Neural crest cell (in vitro differentiated cells): ENCODE data around the gene BNIP1. TPM values are rescaled to one million over a fixed set of nuclear protein-coding genes. Genes with fewer than 3 reads are reported as not detected.

Experiments
- DNase-seq: peaks from one replicate; pipeline ENCODE4 v3.0.0; 2021; ENCODE audit warnings: low read depth, mixed read lengths, low spot score
- H3K27ac Mint-ChIP-seq: one replicate; pipeline ENCODE4 v1.8.0; 2021; ENCODE audit warnings: mild to moderate bottlenecking, mixed read lengths; ENCODE audit not compliant: unreplicated experiment
- H3K27me3 Mint-ChIP-seq: 2 replicates; pipeline ENCODE4 v1.8.0; 2021; ENCODE audit warnings: low read depth, mild to moderate bottlenecking, mixed read lengths
- H3K36me3 Mint-ChIP-seq: 2 replicates; pipeline ENCODE4 v1.8.0; 2021; ENCODE audit warnings: low read depth, mild to moderate bottlenecking, mixed read lengths
- H3K4me1 Mint-ChIP-seq: 2 replicates; pipeline ENCODE4 v1.8.0; 2021; ENCODE audit warnings: mixed read lengths
- H3K4me3 Mint-ChIP-seq: one replicate; pipeline ENCODE4 v1.8.0; 2021; ENCODE audit warnings: mild to moderate bottlenecking, mixed read lengths
- H3K9me3 Mint-ChIP-seq: 2 replicates; pipeline ENCODE4 v1.8.0; 2021; ENCODE audit warnings: mixed read lengths
- total RNA-seq: library from RNA; stranded (reverse); gene quantifications from 2 replicates; pipeline ENCODE4 v1.2.1, GENCODE V29; 2021
- TF ChIP-seq, protein P1 (sequence below): fragments of 200-600 bp; sonication (generic); conservative IDR thresholded peaks from 2 replicates; pipeline ENCODE4 v1.5.0; 2021; ENCODE audit warnings: antibody characterized with exemption, mild to moderate bottlenecking

BNIP1 gene
- total RNA-seq, 1 donor from 2014 or later, result 14.6 TPM

DNA sequence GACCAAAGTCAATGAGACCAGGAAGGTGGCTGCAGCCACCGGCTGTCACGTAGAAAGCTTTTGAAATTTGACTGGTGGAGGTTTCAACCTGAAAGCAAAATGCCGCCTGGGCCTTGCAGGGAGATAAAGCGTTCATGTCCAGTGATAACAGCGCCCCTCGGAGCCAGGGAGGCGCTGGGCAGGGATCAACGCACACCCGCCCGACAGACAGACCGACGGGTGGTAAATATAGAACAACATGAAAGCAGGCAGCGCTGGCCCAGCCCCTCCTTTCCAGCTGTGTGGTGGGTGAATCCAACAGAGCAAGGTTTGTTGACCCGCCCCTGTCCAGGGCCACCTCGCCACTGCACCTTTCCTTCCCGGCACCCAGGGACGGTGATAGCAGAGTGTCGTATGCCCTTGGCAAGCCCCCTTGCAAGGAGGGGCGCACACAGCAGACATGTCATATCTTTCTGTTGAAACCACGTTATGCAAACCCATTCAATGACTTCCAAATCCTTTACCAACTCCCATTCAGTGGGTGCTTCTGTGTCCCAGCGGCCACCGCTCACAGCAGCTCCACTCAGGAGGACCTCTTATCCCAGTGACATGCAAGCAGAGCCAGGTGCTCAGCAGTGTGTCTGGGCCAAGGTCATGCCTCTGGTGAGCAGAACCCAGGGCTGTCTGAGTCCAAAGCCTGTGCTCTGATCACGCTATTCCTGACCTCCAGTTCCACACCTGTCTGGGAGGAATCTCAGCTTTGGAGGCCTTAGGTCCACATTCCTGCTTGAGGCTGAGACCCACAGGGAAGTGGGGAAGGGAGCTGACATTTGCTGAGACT, 52.0 kb downstream of the BNIP1 start:
- peaks cover 2% of the 10 kb centered on the region for H3K27me3 Mint-ChIP-seq

DNA sequence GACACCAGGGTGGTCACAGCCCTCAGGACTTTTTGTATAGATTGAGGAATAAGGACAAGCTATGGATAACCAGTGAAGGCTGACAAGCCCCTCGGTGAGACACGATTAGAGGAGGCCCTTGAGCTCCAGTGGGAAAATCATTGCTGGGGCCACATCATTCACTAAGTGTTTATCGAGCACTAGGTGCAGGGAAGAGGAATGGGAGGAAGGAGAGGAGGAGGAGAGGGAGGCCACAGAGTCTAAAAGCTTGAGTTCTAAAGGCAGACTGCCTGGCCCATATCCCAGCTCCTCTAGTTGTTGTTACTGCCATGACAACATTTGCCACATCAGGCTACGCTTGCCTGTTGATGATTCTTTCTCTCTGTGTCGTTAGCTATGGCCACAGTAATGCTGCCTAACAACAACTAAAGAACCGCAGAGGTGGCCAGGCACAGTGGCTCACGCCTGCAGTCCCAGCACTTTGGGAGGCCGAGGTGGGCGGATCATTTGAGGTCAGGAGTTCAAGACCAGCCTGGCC, 53.1 kb downstream of the BNIP1 start:
- peaks cover 7% of the 10 kb centered on the region for H3K4me1 Mint-ChIP-seq
- no peak overlapping the region for H3K4me3 Mint-ChIP-seq
- TF ChIP-seq, protein P1, sequence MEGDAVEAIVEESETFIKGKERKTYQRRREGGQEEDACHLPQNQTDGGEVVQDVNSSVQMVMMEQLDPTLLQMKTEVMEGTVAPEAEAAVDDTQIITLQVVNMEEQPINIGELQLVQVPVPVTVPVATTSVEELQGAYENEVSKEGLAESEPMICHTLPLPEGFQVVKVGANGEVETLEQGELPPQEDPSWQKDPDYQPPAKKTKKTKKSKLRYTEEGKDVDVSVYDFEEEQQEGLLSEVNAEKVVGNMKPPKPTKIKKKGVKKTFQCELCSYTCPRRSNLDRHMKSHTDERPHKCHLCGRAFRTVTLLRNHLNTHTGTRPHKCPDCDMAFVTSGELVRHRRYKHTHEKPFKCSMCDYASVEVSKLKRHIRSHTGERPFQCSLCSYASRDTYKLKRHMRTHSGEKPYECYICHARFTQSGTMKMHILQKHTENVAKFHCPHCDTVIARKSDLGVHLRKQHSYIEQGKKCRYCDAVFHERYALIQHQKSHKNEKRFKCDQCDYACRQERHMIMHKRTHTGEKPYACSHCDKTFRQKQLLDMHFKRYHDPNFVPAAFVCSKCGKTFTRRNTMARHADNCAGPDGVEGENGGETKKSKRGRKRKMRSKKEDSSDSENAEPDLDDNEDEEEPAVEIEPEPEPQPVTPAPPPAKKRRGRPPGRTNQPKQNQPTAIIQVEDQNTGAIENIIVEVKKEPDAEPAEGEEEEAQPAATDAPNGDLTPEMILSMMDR, result no peak
- H3K36me3 Mint-ChIP-seq, result peaks cover 3% of the 10 kb centered on the region
- H3K9me3 Mint-ChIP-seq, result peaks cover 6% of the 10 kb centered on the region
- peak overlapping the region; percentile 81 for H3K27ac Mint-ChIP-seq
- H3K27me3 Mint-ChIP-seq, result peaks cover 5% of the 10 kb centered on the region
- no peak for DNase-seq

More for the DNA sequence above, 52.0 kb downstream of the BNIP1 start:
- Mint-ChIP-seq H3K36me3 (peaks cover 3% of the 10 kb centered on the region), H3K4me3 (no peak overlapping the region), H3K9me3 (peaks cover 6% of the 10 kb centered on the region), H3K4me1 (peaks cover 11% of the 10 kb centered on the region), H3K27ac (no peak overlapping the region)
- TF ChIP-seq, protein P1, result no peak
- no peak for DNase-seq

DNA sequence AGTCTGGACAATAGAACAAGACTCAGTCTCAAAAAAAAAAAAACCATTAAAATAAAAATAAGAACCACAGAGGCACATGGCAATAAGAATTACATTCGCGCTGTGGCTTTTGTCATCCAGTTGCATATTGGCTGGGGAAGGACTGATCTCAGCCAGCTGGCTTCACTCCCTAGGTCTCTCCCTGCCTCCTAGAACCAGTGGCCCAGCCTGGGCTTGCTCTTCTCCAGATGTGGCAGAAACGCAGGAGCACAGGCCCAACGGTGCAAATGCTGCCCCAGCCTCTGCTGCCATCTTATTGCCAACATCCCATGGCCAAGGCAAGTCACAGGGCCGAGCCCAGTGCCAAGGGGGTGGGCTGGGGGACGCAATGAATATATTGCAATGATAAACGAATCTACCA, 53.7 kb downstream of the BNIP1 start:
- no peak for DNase-seq
- H3K27ac Mint-ChIP-seq, result no peak overlapping the region
- H3K4me1 Mint-ChIP-seq, result peaks cover 4% of the 10 kb centered on the region
- peaks cover 6% of the 10 kb centered on the region for H3K9me3 Mint-ChIP-seq
- TF ChIP-seq, protein P1, result no peak
- no peak overlapping the region for H3K4me3 Mint-ChIP-seq
- peaks cover 3% of the 10 kb centered on the region for H3K36me3 Mint-ChIP-seq
- H3K27me3 Mint-ChIP-seq, result peaks cover 10% of the 10 kb centered on the region

DNA sequence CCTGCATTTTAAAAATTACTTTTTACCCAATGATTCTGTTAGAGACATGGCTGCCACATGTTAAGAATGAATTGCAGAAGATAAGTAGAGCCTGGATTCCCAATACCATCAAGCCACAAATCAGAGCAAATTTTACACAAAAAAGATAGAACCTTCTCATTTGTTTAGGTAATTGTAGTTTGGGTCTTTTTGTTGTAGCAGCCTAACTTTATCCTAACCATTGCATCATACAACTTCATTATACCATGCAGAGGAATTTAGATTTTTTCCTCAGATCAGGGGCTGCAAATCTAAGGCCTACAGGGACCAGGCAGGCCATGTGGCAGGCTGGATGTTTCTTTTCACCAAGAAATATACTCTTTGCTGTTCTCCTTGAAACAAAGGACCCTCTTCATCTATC, 56.0 kb downstream of the BNIP1 start:
- H3K27me3 Mint-ChIP-seq, result peaks cover 27% of the 10 kb centered on the region
- TF ChIP-seq, protein P1, result no peak
- DNase-seq, result no peak
- H3K36me3 Mint-ChIP-seq, result peaks cover 3% of the 10 kb centered on the region
- H3K27ac Mint-ChIP-seq, result no peak overlapping the region
- no peak overlapping the region for H3K4me3 Mint-ChIP-seq
- no peaks in the 10 kb centered on the region for H3K4me1 Mint-ChIP-seq
- H3K9me3 Mint-ChIP-seq, result peaks cover 9% of the 10 kb centered on the region

DNA sequence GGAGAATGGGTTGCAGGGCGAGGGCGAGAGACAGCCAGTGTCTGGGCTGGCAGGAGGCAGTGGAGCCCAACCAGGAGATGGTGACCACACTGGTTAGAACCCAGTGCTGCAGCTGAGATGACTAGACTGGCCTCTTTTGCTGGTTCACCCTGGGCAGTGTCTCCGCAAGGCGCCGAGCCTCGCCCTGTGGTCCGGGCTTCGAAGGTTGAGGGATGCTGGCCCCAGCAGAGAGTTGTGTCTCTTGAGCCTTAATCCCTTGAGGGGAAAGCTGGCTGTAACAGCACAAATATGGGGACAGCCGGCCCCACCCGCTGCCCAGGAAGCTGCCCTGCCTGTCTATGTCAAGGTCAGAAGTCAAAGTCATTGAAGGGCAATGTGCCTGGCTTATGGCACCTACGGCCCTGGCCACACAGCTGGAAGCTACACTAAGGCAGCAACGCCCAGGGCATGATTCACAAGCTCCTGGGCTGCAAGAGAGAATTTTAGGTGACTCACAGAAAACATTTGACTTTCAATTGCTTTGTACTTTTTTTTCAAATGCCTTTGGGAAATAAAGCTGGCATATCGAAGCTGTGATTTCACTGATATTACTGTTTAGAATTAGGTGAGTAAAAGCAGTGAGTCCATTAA, 57.4 kb downstream of the BNIP1 start:
- TF ChIP-seq, protein P1, result no peak

More for the DNA sequence above, 57.4 kb downstream of the BNIP1 start:
- no peak for DNase-seq
- H3K9me3 Mint-ChIP-seq, result peaks cover 9% of the 10 kb centered on the region
- peaks cover 3% of the 10 kb centered on the region for H3K36me3 Mint-ChIP-seq
- H3K27me3 Mint-ChIP-seq, result peaks cover 37% of the 10 kb centered on the region
- H3K4me3 Mint-ChIP-seq, result no peak overlapping the region
- H3K4me1 Mint-ChIP-seq, result no peaks in the 10 kb centered on the region
- no peak overlapping the region for H3K27ac Mint-ChIP-seq
